ENCODE results near the gene KAZN.

The KAZN gene

GRCh38 chr1:14962407-14962806 is 363.9 kb downstream of the KAZN start:
- in situ Hi-C loops (cut with HindIII; ENCODE audit: low sequenced_read_pairs) = loop anchor here (10.0 kb wide), 1 partner anchor 122 kb away; no protein-coding TSS in a partner anchor

- in situ Hi-C loops (cut with HindIII; ENCODE audit: low sequenced_read_pairs) = loop anchor here (10.0 kb wide), 1 partner anchor 121 kb away; no protein-coding TSS in a partner anchor
Measured at GRCh38 chr1:14963791-14964710, 365.6 kb downstream of the KAZN start.

- in situ Hi-C loops (cut with HindIII; ENCODE audit: low sequenced_read_pairs) = loop anchor here (10.0 kb wide), 1 partner anchor 120 kb away; no protein-coding TSS in a partner anchor
Measured at GRCh38 chr1:14964711-14965055, 366.2 kb downstream of the KAZN start.

GRCh38 chr1:14968251-14968851 is 369.9 kb downstream of the KAZN start:
- in situ Hi-C loops (cut with HindIII; ENCODE audit: low sequenced_read_pairs) = loop anchor here (10.0 kb wide), 1 partner anchor 116 kb away; no protein-coding TSS in a partner anchor

GRCh38 chr1:14969006-14969405 is 370.5 kb downstream of the KAZN start:
- in situ Hi-C loops (cut with HindIII; ENCODE audit: low sequenced_read_pairs) = loop anchor here (10.0 kb wide), 1 partner anchor 116 kb away; no protein-coding TSS in a partner anchor

- in situ Hi-C loops (cut with HindIII; ENCODE audit: low sequenced_read_pairs) = no loop called here
Measured at GRCh38 chr1:14970115-14970798, 371.8 kb downstream of the KAZN start.

- in situ Hi-C loops (cut with HindIII; ENCODE audit: low sequenced_read_pairs) = no loop called here
Measured at GRCh38 chr1:14970799-14971141, 372.3 kb downstream of the KAZN start.

GRCh38 chr1:14971221-14971620 is 372.7 kb downstream of the KAZN start:
- in situ Hi-C loops (cut with HindIII; ENCODE audit: low sequenced_read_pairs) = no loop called here

- in situ Hi-C loops (cut with HindIII; ENCODE audit: low sequenced_read_pairs) = no loop called here
Measured at GRCh38 chr1:14972107-14972506, 373.6 kb downstream of the KAZN start.

GRCh38 chr1:14973773-14974172 is 375.3 kb downstream of the KAZN start:
- in situ Hi-C loops (cut with HindIII; ENCODE audit: low sequenced_read_pairs) = no loop called here

GRCh38 chr1:14974361-14974760 is 375.9 kb downstream of the KAZN start:
- in situ Hi-C loops (cut with HindIII; ENCODE audit: low sequenced_read_pairs) = no loop called here

GRCh38 chr1:14975119-14975518 is 376.6 kb downstream of the KAZN start:
- in situ Hi-C loops (cut with HindIII; ENCODE audit: low sequenced_read_pairs) = no loop called here

GRCh38 chr1:14976256-14976655 is 377.8 kb downstream of the KAZN start:
- in situ Hi-C loops (cut with HindIII; ENCODE audit: low sequenced_read_pairs) = no loop called here

- in situ Hi-C loops (cut with HindIII; ENCODE audit: low sequenced_read_pairs) = no loop called here
Measured at GRCh38 chr1:14977338-14977931, 378.9 kb downstream of the KAZN start.

- in situ Hi-C loops (cut with HindIII; ENCODE audit: low sequenced_read_pairs) = no loop called here
Measured at GRCh38 chr1:14980621-14981218, 382.2 kb downstream of the KAZN start.

GRCh38 chr1:14982029-14982428 is 383.5 kb downstream of the KAZN start:
- in situ Hi-C loops (cut with HindIII; ENCODE audit: low sequenced_read_pairs) = no loop called here

GRCh38 chr1:14983277-14983676 is 384.8 kb downstream of the KAZN start:
- in situ Hi-C loops (cut with HindIII; ENCODE audit: low sequenced_read_pairs) = no loop called here

GRCh38 chr1:14986168-14986567 is 387.7 kb downstream of the KAZN start:
- in situ Hi-C loops (cut with HindIII; ENCODE audit: low sequenced_read_pairs) = no loop called here

GRCh38 chr1:14987829-14988603 is 389.5 kb downstream of the KAZN start:
- in situ Hi-C loops (cut with HindIII; ENCODE audit: low sequenced_read_pairs) = no loop called here

GRCh38 chr1:14988636-14989035 is 390.2 kb downstream of the KAZN start:
- in situ Hi-C loops (cut with HindIII; ENCODE audit: low sequenced_read_pairs) = no loop called here
